ENCODE data around the gene CTLA4.

Gene CTLA4

DNA sequence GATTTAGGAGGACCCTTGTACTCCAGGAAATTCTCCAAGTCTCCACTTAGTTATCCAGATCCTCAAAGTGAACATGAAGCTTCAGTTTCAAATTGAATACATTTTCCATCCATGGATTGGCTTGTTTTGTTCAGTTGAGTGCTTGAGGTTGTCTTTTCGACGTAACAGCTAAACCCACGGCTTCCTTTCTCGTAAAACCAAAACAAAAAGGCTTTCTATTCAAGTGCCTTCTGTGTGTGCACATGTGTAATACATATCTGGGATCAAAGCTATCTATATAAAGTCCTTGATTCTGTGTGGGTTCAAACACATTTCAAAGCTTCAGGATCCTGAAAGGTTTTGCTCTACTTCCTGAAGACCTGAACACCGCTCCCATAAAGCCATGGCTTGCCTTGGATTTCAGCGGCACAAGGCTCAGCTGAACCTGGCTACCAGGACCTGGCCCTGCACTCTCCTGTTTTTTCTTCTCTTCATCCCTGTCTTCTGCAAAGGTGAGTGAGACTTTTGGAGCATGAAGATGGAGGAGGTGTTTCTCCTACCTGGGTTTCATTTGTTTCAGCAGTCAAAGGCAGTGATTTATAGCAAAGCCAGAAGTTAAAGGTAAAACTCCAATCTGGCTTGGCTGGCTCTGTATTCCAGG lies at the start of gene CTLA4:
Gene CTLA4, plus strand, starts transcription at position 211 of the 640 bp plus-strand sequence. Its CDS starts 172 bp downstream, at position 383.
- no peak for DNase-seq (ENCODE audit: low read depth)

DNA sequence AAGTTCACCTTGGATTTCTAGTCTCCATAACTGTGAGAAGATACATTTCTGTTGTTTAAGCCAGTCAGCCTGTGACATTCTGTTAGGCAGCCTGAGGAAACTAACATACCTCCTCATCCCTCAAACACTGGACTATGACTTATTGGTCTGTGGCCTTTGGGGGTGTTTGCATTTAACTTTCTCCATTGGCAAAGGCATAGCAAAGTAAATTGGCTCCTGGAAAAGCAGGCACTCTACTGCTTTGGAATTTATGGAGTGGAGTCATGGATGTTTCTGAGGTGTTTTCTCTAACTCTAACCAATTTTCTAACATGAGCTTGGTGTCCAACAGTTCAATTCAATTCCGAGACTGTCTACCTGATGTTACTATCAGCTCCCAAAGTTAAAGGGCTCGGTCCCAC lies 48.9 kb upstream of the CTLA4 start:
- no peak for DNase-seq (ENCODE audit: low read depth)

DNA sequence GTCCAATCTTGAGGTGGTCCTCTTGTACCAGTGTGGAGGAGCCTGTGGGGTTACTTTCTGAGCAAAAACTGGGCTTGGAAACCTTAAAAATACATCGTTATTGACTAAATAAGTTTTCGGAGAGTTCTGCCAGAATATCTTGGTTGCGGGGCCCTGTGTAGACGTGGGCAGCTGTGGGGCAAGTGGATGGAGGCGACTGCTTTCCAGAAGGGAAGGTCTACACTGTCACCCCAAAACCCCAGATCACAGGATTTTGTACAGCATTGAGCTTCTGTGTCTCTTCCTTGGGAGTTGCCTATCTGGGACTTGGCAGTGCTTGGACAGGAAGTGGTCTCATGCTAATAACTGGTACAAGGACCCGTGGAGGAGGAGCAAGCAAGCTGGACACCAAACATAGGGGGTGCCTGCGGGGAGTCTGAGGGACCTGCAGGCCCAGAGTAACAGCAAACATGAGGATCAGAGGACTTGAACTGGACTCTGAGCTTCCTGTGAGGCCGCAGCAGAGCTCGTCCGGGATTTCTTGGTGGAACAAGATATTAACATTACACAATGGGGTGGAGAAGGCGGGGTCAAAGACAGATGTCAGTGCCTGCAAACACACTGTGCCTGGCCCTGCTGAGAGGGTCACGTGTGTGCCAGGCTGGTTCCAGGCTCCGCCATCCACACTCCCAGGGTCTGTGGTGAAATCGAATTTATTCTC lies 48.0 kb upstream of the CTLA4 start:
- DNase-seq (ENCODE audit: low read depth): no peak

DNA sequence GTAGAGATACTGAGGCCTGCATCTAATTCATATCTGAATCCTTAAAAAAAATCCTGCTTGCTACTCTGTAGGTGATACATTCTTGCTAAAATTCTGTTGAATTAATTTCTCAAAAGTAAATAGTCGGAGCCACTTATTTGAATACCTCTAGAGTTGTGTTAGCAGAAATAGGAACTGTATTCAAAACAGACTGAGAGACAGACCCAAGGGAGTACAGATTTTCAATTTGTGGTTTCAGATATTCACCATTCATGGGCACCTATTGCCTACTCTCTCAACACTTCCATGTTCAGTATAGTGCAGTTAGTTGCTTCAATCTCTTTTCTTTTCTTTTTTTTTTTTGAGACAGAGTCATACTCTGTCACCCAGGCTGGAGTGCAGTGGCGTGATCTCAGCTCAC lies 46.6 kb upstream of the CTLA4 start:
- no peak for DNase-seq (ENCODE audit: low read depth)

DNA sequence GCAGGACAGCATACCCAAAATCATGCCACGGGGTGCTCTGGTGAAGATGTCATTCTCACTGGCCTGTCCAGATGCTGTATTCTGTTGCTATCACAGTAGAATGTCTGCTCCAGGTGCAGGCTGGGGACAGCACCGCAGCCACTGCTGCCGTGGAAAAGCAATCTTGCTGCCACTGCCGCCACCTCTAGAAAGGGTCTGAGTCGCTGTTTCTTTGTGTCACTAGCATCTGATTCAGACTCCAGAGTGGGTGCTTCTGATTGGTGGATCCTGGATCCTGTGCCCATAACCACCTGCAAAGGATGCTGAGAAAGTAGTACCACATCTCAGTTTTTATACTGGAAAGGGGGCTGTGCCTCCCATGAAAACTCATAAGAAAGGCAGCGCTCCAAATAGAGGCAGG lies 45.3 kb upstream of the CTLA4 start:
- DNase-seq (ENCODE audit: low read depth): no peak

DNA sequence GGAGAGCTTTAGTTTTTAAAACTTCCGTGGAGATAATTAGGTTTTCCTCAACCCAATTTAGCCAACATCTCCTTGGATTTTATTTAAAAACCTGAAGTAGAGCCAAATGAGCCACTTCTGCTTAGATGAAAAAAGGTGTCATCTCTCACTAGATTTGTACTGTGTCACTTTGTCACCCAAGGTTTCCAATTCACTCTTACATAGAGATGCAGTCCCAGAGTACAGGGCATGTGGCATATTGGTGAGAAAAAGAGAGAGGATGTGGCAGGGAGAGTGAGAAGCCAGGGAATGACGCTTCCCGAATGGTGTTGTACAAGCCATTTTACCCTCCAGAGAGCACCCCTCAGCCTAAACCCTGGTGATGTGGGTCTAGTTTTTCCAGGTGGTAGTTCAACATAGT lies 44.4 kb upstream of the CTLA4 start:
- DNase-seq (ENCODE audit: low read depth): no peak

DNA sequence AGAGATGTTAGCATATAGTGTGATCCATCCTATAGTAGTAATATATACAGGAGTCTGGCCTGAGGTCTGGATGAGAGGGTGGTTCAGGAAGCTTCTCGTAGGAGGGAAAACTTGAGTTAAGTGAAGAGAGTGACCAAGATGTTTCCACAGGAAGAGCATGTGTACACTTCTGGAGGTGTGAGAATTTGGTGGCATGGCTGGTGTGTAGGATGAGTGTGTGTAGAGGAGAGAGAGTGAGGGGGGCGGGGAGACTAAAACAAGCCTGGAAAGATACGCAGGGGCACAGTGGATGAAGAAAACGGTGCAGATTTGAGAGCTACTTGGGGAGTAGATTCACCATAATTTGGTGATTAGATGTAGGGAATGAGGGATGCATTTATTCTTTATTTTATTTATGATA lies 43.5 kb upstream of the CTLA4 start:
- no peak for DNase-seq (ENCODE audit: low read depth)

DNA sequence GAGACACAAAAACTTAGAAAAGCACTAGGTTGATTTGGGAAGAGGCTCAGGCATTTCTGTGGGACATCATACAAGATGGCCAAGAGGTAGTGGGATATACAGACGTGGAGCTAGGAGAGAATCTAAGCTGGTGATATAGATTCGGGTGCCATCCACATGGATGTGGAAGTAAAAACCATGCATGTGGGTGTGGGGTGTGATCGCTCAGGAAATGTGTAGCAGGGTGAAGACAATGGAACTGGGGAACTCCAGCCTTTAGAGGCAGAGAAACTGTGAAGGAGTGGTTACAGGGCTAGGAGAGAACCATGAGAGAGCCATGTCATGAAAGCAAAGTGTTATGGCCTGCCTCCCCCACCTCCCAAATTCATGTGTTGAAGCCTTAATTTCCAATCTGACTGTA lies 43.0 kb upstream of the CTLA4 start:
- no peak for DNase-seq (ENCODE audit: low read depth)

DNA sequence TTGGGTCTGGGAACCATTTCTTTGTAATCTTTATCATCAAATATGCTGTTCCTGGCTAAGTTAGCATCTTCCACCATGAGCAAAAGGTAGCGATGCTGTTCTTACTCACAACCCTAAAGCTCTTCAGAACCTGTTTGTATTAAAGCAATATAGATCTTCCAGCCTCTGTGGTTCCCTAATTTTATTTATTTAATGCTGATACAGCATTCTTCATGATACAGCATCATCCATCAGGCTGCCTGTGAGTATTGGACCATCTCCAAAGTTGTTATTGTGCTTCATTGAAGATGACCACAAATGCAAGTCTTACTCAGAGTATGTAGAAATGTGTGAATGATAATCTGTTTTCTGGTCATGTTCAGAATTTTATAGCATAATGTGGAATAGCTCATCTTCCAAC lies 40.9 kb upstream of the CTLA4 start:
- no peak for DNase-seq (ENCODE audit: low read depth)

DNA sequence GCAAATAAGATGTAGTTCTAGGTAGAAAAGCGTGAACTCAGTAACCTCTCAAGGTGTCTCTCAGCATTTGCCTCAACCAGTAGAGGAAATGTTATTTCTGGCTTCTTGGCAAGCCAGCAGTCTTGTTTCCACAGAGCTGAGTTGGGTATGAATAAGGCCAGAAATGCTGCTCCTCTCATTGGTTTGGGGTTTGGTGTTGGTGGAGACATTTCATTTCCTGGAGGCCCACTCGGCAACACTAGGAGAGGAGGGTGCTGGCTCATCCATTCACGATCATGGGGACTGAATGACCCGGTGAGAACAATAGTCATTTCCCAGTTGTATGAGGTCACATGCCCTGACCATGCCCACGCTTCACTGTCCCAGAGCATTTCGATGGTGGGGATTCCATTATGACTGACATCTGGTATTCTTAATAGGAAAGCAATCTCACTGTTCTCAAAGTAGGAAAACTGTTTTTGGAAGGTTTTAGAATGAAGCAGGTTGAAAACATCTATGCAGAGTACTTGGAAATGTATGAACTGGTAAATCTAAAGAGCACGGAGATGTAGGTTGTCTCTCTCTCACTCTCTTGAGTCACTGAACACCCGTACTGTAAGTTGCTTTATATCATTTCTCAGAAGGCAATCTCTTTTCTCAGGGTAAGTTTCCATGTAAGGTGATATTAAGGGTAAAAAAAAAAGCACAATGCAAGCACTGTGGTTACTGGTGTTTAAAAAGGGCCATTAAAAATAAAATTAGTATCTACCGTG lies 37.1 kb upstream of the CTLA4 start:
- peak; percentile 38 for DNase-seq (ENCODE audit: low read depth)

DNA sequence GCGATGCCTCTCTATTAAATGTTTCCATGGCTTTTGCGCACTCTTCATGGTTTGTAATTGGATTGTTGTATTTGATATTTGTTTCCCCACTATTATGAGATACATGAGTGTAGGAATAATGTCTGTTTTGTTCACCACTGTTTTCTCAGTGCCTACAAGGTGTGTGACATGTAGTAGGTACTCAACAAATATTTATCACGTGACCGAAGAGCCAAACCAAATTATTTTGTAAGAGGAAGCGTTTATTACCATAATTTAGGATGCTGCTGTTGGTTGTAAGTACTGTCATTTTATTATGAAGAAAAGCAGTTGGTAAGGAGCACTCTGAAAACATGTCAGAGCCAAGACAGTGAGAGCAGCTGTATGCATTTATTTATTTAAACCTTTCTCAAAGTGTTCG lies 32.2 kb upstream of the CTLA4 start:
- no peak for DNase-seq (ENCODE audit: low read depth)

DNA sequence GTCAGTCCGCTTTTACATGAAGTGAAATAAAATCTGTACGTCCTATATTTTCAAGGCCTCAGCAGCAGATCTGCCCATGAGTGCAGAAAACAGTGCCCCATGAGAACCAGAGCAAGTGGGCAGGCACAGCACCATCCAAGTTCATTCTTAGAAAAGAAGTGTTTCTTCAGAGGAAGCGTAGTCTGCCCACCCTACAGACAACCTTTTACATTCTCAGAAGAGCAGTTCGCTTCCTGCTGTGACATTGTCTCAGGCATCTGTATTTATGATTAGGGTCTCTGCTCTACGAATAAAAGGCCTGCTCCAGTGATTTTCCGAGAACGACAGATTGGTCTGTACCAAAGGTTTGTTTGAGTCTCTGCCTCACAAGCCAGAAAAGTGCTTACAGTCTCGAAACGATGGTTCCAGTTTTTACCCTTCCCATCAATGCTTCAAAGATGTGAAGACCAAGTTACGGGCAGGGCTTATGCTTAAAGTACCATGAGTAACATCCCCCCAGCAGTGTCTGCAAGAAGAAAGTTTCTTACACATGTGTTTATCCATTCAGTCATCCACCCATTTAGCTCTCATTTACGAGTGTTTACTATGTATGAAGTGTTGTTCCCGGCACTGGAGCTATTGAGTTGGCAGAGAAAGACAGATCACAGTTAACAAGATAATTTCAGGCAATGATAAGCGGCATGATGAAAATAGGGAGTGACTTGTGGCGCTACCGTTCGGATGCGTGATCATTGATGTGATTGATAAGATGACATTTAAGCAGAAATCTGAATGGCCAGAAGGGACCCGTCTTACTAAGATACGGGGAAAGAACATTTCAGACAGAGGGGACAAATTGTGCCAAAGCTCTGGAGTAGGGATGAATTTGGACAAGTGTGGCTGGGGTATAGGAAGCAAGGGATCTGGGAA lies 31.4 kb upstream of the CTLA4 start:
- no peak for DNase-seq (ENCODE audit: low read depth)

DNA sequence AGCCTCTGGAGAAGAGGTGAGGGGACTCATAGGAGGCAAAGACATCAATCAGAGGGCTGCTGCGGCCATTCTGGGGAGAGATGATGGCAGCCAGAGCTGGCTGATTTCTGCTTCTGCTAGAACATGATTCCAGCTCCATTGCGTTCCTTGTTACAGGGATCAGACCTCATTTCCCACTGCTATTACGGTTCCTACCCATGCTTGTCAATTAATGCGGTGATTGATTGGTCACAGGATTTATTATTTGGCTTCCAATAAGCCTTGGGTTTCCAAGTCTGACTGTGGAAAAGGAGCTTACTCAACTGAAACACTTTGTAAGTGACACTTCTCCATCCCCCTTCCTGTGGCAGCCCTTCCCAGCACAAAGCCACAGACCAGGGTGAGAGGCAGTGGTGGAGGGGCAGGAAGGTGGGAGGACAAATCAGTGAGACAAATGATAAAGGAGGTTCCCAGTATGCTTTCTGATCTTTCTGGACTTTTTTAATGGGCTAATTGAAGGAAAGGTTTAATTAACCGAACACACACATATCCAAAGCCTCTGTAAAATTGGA lies 26.8 kb upstream of the CTLA4 start:
- no peak for DNase-seq (ENCODE audit: low read depth)

DNA sequence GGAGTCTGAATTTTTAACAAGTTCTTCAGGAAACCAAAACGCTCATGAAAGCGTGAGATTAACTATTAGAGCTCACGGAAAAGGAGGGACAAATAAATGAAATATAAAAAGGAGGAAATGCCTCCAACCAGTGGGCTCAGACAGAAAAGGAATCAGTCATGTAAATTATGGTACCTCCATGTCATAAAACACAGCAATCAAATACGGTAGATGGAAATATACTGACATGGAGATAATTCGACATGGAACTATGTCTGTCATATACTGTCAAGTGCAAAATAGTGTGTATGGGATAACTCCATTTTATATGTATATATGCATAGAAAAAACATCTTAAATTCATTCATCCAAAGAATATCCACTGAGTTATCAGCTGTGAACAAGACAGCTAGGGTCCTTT lies 25.9 kb upstream of the CTLA4 start:
- no peak for DNase-seq (ENCODE audit: low read depth)

DNA sequence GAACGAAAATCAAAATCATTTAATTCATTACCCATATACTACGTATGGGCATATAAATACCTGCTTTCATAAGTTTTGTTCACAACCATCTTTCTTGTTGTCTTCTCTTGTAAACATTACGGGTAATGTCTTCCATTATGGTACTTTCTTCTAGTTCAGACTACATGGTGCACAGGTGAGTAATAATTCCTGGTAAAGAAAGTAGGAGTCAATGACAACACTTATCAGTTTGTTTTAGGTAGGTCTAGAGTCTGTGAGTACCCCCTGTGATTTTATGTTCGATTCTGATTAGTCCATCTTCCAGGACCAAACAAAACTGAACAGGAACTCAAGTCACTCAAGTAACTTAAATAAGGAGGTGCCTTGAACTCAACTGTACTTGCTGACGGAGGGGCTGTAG lies 25.2 kb upstream of the CTLA4 start:
- no peak for DNase-seq (ENCODE audit: low read depth)

DNA sequence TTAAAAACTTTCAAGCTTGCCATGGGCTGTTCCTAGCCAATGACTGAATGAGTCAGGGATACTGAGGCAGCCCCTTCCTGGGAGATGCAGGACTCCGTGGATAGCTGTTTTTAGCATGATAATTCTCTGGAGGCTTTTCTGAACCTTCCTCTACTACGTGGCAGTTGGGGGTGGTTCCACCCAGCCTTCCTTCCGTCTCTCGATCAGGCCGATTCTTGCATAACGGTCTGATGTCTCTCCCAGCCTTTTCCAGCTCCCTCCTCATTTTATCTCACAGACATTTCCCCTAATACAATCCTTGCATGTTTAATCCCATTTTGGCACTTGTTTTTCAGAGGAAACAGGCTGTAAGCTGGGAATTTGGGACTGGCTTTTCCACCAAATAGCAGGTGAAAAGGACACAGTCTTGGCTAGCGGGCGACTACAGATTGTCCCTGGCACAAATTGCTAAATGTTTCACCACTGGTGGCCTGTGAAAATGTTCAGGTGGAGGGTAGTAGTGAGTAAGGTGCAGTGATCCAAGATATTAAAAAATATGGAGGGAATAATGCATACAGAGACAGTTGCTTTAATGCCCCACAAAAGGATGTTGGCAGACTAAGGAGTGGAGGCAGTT lies 21.0 kb upstream of the CTLA4 start:
- no peak for DNase-seq (ENCODE audit: low read depth)

DNA sequence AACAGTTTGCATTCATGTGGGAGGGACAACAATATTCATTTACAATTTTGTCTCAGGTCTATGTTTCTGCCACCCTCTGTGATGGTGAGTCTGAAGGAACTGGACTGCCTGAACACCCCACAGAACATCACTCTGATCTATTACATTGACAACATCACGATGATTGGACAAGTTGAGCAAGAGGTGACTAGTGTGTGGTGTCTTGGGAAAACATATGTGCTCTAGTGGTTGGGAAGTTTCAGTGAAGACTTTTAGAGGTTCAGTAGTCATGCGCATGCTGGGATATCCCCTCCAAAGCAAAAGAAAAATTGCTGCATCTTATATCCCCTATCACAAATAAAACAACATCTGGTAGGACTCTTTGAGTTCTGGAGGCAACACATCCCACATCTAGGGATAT lies 18.6 kb upstream of the CTLA4 start:
- DNase-seq (ENCODE audit: low read depth): no peak

DNA sequence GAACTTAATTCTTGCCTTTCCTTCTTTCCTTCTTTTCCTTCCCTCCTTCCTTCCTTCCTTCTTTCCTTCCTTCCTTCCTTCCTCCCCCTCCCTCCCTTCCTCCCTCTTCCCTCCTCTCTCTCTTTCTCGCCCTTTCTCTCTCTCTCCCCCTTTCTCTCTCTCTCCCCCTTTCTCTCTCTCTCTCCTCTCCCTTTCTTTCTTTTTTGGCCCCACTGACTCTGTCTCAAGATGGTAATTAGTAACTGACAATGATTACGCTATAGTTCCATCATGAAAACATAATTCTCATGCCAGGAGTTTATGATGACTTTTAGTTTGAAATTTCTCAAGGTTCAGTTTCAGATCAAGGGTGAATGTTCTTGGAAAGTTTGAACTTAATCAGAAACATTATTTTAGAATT lies 14.8 kb upstream of the CTLA4 start:
- no peak for DNase-seq (ENCODE audit: low read depth)

DNA sequence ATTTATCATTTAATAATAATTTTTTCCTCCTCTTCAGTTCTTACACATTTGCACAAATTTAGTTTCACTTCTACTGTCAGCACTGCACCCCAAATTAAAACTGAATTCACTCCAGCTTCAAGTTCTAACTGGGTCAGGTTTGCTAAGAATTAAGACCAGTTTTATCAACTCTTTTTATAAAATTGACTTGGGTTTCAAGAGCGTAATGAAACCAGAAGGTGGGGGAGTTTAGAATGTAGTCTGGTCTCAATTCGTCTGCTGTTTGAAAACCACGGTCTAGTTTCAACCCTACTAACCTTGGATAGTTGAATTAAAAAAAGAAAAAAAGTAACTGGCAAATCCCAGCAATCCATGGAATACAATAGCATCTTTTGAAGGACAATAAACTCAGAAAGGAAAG lies 14.3 kb upstream of the CTLA4 start:
- DNase-seq (ENCODE audit: low read depth): no peak

DNA sequence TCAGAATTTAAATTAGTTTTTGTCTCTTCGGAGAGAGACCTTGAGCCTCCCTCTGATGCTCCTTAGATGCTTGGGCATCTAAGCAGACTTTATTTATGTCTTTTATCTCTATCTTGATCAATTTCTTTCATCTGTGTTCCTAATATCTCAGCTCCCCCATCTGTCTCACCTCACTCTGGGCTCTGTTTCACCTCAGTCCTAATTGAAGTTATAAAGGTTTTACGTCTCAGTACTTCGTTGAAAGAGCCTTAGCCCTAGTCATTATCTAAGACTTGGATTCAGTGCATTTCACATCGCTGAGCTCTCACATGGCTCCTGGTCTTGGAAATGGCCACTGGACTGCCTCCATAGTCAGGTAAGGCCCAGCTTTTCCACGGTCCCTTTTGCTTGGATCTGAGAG lies 13.8 kb upstream of the CTLA4 start:
- no peak for DNase-seq (ENCODE audit: low read depth)

DNA sequence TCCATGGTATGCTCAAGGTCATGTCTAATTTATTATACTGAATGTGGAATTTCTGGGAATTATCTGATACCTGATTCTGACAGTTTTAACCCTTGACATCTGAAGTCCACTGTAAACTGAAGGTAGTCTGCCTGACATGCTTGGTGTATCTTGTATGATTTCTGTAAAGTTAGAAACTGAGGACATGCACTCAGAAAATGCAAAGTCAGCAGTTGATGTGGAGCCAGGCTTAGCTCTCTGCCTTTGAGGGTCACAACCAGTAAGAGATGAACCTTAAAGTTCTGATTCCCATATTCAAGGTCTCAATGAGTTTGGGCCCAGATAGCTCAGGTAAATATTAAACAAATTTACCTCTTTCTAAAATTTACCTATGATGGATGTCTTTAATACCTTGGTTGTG lies 12.3 kb upstream of the CTLA4 start:
- no peak for DNase-seq (ENCODE audit: low read depth)

DNA sequence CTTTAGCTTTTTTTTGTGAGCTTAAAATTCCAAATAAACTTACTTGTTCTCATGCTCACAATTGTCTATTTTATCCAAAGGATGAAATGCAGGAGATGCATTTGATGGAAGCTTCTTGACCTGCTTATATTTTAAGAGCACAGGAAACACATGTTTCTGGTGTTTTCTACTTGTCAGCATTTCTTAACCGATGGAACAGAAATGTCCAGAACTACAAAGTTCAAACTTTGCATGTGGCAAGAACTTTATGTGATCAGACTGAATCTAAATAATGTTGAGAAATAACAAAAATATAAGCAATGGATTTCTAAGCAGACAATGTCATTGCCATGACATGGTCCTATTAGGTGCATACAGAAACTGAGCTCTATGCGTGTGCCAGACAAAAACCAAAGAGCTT lies 9.9 kb upstream of the CTLA4 start:
- DNase-seq (ENCODE audit: low read depth): no peak

All from activated T-helper 9 cell treated with anti-CD3 and anti-CD28 coated beads, Interleukin-2, amount 50 U/mL, for 16 hours (primary cell).